EH (cell line): ENCODE results near the gene COL9A2.

Experiments used
- DNase-seq: peaks from one replicate; pipeline ENCODE4 v3.0.0-alpha.2; 2015; ENCODE audit warnings: low read depth

COL9A2 gene

GRCh38 chr1:40303051-40303771 is 13.9 kb downstream of the COL9A2 start:
- no peak for DNase-seq

- no peak for DNase-seq
Measured at GRCh38 chr1:40302475-40302874, 14.6 kb downstream of the COL9A2 start.

- DNase-seq: no peak
Measured at GRCh38 chr1:40301541-40302299, 15.4 kb downstream of the COL9A2 start.

GRCh38 chr1:40301066-40301465 is 16.0 kb downstream of the COL9A2 start:
- no peak for DNase-seq

DNA sequence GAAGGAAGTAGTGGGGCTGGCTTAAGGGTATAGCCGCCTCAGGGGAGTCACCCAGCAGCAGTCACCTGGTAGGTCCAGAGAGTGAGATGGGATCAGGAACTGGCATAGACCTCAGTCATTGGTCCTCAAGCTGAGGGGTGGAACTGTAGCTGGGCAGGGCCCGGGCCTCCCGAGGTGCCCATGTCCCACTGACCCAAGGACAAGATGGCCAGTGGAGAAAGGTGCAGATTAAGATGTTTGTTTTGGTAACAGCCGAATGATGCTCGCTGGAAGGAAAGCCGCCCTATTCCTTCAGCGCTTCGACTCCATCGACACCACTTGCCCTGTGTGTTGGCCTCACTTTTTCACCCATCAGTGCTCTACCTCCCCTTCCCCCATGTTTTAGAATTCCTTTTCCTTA is 16.4 kb downstream of the COL9A2 start:
- no peak for DNase-seq

DNA sequence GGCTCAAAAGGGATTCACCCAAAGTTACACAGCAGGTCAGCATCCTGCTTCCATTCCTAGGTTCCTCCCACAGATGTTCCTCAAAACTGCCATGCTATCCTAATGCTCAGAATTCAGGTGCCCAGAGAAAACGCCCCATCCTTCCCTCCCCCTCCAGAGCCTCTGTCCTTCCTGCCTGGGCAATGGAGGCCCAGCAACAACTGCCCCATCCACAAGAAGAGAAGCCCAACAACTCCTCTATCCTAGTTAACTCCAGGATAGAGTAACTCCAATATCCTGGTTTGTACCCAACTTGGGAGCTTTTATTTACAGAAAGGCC is 16.9 kb downstream of the COL9A2 start:
- no peak for DNase-seq

- DNase-seq: no peak
Measured at GRCh38 chr1:40299366-40300248, 17.5 kb downstream of the COL9A2 start.

DNA sequence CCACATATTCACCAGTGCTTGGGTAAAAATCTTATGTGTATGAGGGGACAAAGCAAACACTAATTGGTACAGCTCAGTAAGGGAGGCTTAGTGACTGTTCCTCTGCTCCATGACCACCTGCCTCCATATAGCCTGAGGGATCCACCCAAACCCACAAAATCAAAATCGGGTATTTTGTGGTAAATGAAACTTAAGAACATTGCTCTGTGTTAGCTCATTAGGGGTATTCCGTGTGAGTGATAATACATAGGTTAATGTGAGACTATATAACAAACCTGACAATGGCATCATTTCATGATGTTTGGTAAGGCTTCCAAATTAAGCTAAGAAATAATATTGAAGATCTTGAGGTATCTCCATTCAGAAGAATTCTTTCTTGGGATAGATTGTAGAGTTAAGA is 25.8 kb downstream of the COL9A2 start:
- DNase-seq: no peak

- DNase-seq: no peak
Measured at GRCh38 chr1:40281853-40282252, 35.2 kb downstream of the COL9A2 start.

DNA sequence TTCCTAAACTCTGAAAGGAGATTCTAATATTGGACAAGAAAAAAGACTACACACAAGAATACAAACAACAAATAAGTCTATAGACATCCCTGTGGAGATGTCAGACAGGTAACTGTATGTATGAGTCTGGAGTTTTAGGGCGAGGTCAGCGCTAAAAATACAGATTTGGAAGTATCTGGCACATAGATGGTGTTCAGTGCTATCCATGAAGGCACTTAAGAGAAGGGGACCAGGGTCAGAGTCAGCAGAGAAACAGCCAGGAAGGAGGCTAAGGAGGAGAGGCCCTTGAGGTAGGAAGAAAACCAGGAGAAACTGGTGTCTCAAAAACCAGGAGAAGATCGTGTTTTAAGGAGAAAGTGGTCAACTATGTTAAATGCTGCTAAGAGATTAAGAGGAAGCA is 41.0 kb downstream of the COL9A2 start:
- DNase-seq: no peak

GRCh38 chr1:40274331-40274730 is 42.8 kb downstream of the COL9A2 start:
- DNase-seq: no peak

GRCh38 chr1:40273547-40274166 is 43.4 kb downstream of the COL9A2 start:
- DNase-seq: no peak

GRCh38 chr1:40272653-40273213 is 44.4 kb downstream of the COL9A2 start:
- no peak for DNase-seq

- peak; percentile 53 for DNase-seq
Measured at GRCh38 chr1:40270152-40270834, 46.8 kb downstream of the COL9A2 start.

- no peak for DNase-seq
Measured at GRCh38 chr1:40268211-40268610, 48.9 kb downstream of the COL9A2 start.

- DNase-seq: peak; percentile 93
Measured at GRCh38 chr1:40267767-40268187, 49.3 kb downstream of the COL9A2 start.

DNA sequence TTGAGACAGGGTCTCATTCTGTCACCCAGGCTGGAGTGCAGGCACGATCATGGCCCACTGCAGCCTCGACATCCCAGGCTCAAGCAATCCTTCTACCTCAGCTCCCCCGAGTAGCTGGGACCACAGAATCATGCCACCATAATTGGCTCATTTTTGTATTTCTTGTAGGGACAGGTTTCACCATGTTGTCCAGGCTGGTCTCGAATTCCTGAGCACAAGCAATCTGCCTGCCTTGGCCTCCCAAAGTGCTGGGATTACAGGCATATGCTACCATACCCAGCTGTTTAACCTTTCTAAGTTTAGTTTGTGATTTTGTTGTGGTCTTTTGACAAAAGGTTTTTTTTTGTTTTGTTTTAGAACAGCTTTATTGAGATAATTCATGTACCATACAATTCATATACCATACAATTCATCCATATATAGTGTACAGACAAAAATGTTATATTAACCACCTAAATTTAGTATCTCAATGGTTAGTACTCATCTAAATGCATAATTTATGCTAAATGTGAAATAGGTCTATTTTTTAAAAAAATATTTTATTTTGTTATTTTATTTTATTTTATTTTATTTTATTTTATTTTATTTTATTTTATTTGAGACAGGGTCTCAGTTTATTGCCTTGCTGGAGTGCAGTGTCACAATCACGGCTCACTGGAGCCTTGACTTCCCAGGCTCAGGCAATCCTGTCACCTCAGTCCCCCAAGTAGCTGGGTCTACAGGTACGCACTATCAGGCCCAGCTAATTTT is 50.1 kb downstream of the COL9A2 start:
- DNase-seq: no peak

- no peak for DNase-seq
Measured at GRCh38 chr1:40265919-40266318, 51.2 kb downstream of the COL9A2 start.

DNA sequence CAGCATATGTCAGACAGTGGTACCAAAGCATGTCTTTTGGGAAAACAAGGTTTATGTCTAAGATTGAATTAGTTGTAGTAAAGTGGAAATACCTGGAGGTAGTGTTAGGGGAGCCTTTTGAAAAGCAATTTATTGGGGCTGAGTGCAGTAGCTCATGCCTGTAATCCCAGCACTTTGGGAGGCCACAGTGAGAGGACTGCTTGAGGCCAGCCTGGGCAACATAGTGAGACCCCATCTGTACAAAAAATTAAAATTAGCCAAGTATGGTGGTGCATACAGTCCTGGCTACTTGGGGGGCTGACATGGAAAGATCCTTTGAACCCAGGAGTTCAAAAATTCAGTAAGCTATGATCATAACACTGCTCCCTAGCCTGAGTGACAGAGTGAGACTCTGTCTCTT is 51.8 kb downstream of the COL9A2 start:
- no peak for DNase-seq

GRCh38 chr1:40264354-40264781 is 52.7 kb downstream of the COL9A2 start:
- no peak for DNase-seq

- DNase-seq: peak; percentile 33
Measured at GRCh38 chr1:40258445-40258769, 58.7 kb downstream of the COL9A2 start.
